HG03066 (cell line): ENCODE results near the gene ZNF443.
A peak's percentile ranks its signal among the peaks of the same experiment; 100 is the strongest.
"Not testable (repeated sequence)": the region's sequence is repeated elsewhere in the genome, so short reads cannot be mapped to it uniquely, and the experiment has no call there.

ENCODE experiments used
- ATAC-seq: cut with Tn5 transposase; IDR thresholded peaks from one replicate; pipeline ENCODE4 v1.9.1; 2021; ENCODE audit warnings: low read depth; ENCODE audit not compliant: unreplicated experiment

ZNF443 gene

GRCh38 chr19:12440541-12441316 is at the start of gene ZNF443:
TSS of gene ZNF443 (minus strand) at chr19:12441021. CDS start at chr19:12440914, 107 bp downstream.
- ATAC-seq: peak; percentile 89

GRCh38 chr19:12486265-12486783 is 45.5 kb upstream of the ZNF443 start:
- ATAC-seq: not testable (repeated sequence)

- no peak for ATAC-seq
Measured at GRCh38 chr19:12485571-12485970, 44.8 kb upstream of the ZNF443 start.

GRCh38 chr19:12485052-12485416 is 44.2 kb upstream of the ZNF443 start:
- ATAC-seq: no peak

- peak; percentile 93 for ATAC-seq
Measured at GRCh38 chr19:12484371-12485051, 43.7 kb upstream of the ZNF443 start, which contains the start of gene ZNF709. TSS of gene ZNF709 (minus strand) at chr19:12484816. CDS start at chr19:12484657, 159 bp downstream.

GRCh38 chr19:12484011-12484370 is 43.2 kb upstream of the ZNF443 start:
- no peak for ATAC-seq

- ATAC-seq: no peak
Measured at GRCh38 chr19:12482509-12482886, 41.7 kb upstream of the ZNF443 start.

GRCh38 chr19:12481781-12482508 is 41.1 kb upstream of the ZNF443 start:
- ATAC-seq: no peak

GRCh38 chr19:12478234-12478941 is 37.6 kb upstream of the ZNF443 start:
- no peak for ATAC-seq

GRCh38 chr19:12467651-12468050 is 26.8 kb upstream of the ZNF443 start:
- ATAC-seq: not testable (repeated sequence)

- ATAC-seq: no peak
Measured at GRCh38 chr19:12465211-12465610, 24.4 kb upstream of the ZNF443 start.

GRCh38 chr19:12464769-12465168 is 23.9 kb upstream of the ZNF443 start:
- no peak for ATAC-seq

- not testable (repeated sequence) for ATAC-seq
Measured at GRCh38 chr19:12464139-12464538, 23.3 kb upstream of the ZNF443 start.

- ATAC-seq: no peak
Measured at GRCh38 chr19:12453495-12453894, 12.7 kb upstream of the ZNF443 start.

- no peak for ATAC-seq
Measured at GRCh38 chr19:12450844-12451243, 10.0 kb upstream of the ZNF443 start.

GRCh38 chr19:12448808-12449207 is 8.0 kb upstream of the ZNF443 start:
- ATAC-seq: no peak

- not testable (repeated sequence) for ATAC-seq
Measured at GRCh38 chr19:12439686-12440540, 908 bp downstream of the ZNF443 start.

GRCh38 chr19:12430726-12431299 is 10.0 kb downstream of the ZNF443 start:
- ATAC-seq: not testable (repeated sequence)

- ATAC-seq: no peak
Measured at GRCh38 chr19:12425888-12426274, 14.9 kb downstream of the ZNF443 start.
